PFSK-1 (cell line): ENCODE data around the gene PTMS.

Experiments used
- POLR2AphosphoS5 ChIP-seq: IDR thresholded peaks from 2 replicates; pipeline ENCODE4 v1.6.1; 2012; ENCODE audit warnings: low read depth, mild to moderate bottlenecking, control low read depth, low read length, moderate library complexity
- REST ChIP-seq, 2 experiments: IDR thresholded peaks; 2 replicates each; pipeline versions ENCODE4 v1.6.1 to v1.8.0; 2011 to 2012; ENCODE audit warnings: low read depth in 2 of 2, low read length in 2 of 2, control low read depth in 1 of 2, inconsistent platforms in 1 of 2, mild to moderate bottlenecking in 1 of 2, moderate library complexity in 1 of 2; ENCODE audit not compliant: insufficient read depth in 1 of 2
- SIN3A ChIP-seq: IDR thresholded peaks from 2 replicates; pipeline ENCODE4 v1.6.1; 2012; ENCODE audit warnings: mild to moderate bottlenecking, low read length, moderate library complexity, borderline replicate concordance; ENCODE audit not compliant: insufficient read depth
- TAF1 ChIP-seq: IDR thresholded peaks from 2 replicates; pipeline ENCODE4 v1.6.1; 2012; ENCODE audit warnings: low read length, control low read depth, borderline replicate concordance; ENCODE audit not compliant: insufficient read depth

DNA sequence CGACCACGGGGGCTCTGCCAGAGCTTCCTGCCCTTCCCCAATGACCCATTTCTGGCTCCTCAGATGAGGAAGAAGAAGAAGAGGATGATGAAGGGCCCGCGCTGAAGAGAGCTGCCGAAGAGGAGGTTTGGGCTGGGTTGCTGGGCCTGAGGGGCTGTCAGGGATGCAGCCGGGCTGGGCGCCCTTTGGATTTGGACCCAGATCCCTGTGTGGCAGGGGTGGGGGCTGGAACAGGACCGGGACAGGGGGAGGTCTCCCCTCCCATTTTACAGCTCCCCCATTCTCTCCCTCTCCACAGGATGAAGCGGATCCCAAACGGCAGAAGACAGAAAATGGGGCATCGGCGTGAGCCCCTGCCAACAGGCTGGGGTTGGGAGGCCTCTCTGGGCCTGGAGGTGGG is 3.9 kb downstream of the PTMS start:
- no peak for TF ChIP-seq REST (IDR thresholded peaks at IDR 0.05; ENCODE audit: insufficient read depth in 1 of 2, low read depth in 2 of 2, low read length in 2 of 2)
- no peak for TF ChIP-seq POLR2AphosphoS5
- no peak for TF ChIP-seq SIN3A
- TF ChIP-seq TAF1 = no peak
